Psoas muscle (tissue), 8 donors: ENCODE data around the gene FASLG. TPM values are rescaled to one million over a fixed set of nuclear protein-coding genes. Genes with fewer than 3 reads are reported as not detected.

Source experiments
- ATAC-seq, 4 donors: fragments of 200-7000 bp; cut with Tn5 transposase; one replicate each; pipeline ENCODE4 v1.9.1; 2020; ENCODE audit warnings: moderate library complexity in 3 of 4, mild to moderate bottlenecking in 2 of 4
- DNase-seq, 2 donors: peaks; one replicate each; pipeline ENCODE4 v3.0.0-alpha.2; 2020
- H3K27ac ChIP-seq: fragments of 200-600 bp; one replicate; pipeline ENCODE4 v1.8.0; 2022
- H3K27me3 ChIP-seq, 3 donors: fragments of 200-600 bp in 1 of 3; one replicate each; pipeline versions ENCODE4 v1.6.1 to v1.8.0; 2013 to 2022; ENCODE audit warnings: low read length in 2 of 3, mild to moderate bottlenecking in 2 of 3, moderate library complexity in 1 of 3; ENCODE audit not compliant: insufficient read depth in 3 of 3
- H3K36me3 ChIP-seq, 2 donors: fragments of 200-600 bp in 1 of 2; one replicate each; pipeline versions ENCODE4 v1.6.1 to v1.8.0; 2013 to 2022; ENCODE audit warnings: low read depth in 1 of 2, mild to moderate bottlenecking in 1 of 2, moderate library complexity in 1 of 2; ENCODE audit not compliant: insufficient read depth in 1 of 2
- H3K4me1 ChIP-seq: fragments of 200-600 bp; one replicate; pipeline ENCODE4 v1.8.0; 2022
- H3K4me3 ChIP-seq: fragments of 200-600 bp; one replicate; pipeline ENCODE4 v1.8.0; 2022; ENCODE audit warnings: mild to moderate bottlenecking
- H3K9me3 ChIP-seq: fragments of 200-600 bp; one replicate; pipeline ENCODE4 v1.8.0; 2022
- CTCF ChIP-seq: fragments of 200-600 bp; IDR thresholded peaks from one replicate; pipeline ENCODE4 v1.8.0; 2022; ENCODE audit warnings: antibody characterized with exemption
- WGBS, 3 donors: extraction: QIAGEN DNeasy Blood & Tissue Kit; methylation state at CpG; one replicate each; pipeline versions ENCODE4 v1.1.6 to v1.1.7; 2013; 5-methylcytosine and 5-hydroxymethylcytosine counted together
- intact Hi-C, 2 donors: fragments of 100-400 bp; cut with DNase I; formaldehyde crosslinking; loops; one replicate each; pipeline versions ENCODE4 v1.11.0 to v1.14.2; 2022
- polyA plus RNA-seq, 3 donors: library from polyadenylated mRNA; stranded (reverse); fragments of 200-250 nt; gene quantifications; one replicate each; pipeline ENCODE4 v1.2.3, GENCODE V29; 2013
- total RNA-seq, 4 donors: library from RNA; stranded (reverse); fragmentation: NEBNext Ultra II Directional in 2 of 4; extraction: Animal tissue kit (Norgen Biotek cat#: 25700) in 2 of 4; gene quantifications; one replicate each; pipeline versions ENCODE4 v1.2.1 to v1.2.4, GENCODE V29; 2021 to 2023
- donor health status: healthy with polysubstance abuse.
- donor health status: DM: no; HTN: no; CAD: no; lungs with moderate emphysema.
- donor health status: Bipolar disorder and iron deficiency.
- donor health status: healthy.
- donor health status: DM: yes; HTN: yes; CAD: no.
- donor health status: DM: no; HTN: no; CAD: no.
- donor health status: DM: no; HTN: no; CAD: no.
- donor health status: DM: yes; HTN: yes; CAD: no.

Gene FASLG
- total and polyA plus RNA-seq, 7 donors: 0.17 TPM; not detected in 6

GRCh38 chr1:172630056-172630818, 28.7 kb upstream of the FASLG start:
- H3K27ac ChIP-seq: no peak overlapping the region
- H3K4me1 ChIP-seq: no peaks in the 10 kb centered on the region
- H3K36me3 ChIP-seq: no peaks in the 10 kb centered on the region
- no peak for TF ChIP-seq CTCF
- no peak overlapping the region for H3K4me3 ChIP-seq
- ATAC-seq: no peak
- H3K9me3 ChIP-seq: no peaks in the 10 kb centered on the region
- no peak for DNase-seq
- no peaks in the 10 kb centered on the region for H3K27me3 ChIP-seq
- WGBS, 3 donors: 83 to 89% (median 87%) methylated on average over 11 of the region's 11 CpGs
- intact Hi-C loops: no loop called here

GRCh38 chr1:172630868-172631267, 28.0 kb upstream of the FASLG start:
- no peak for DNase-seq
- ATAC-seq: no peak
- 67 to 75% (median 72%) methylated on average over 3 of the region's 3 CpGs for WGBS, 3 donors
- intact Hi-C loops: no loop called here
- Histone ChIP-seq H3K4me3 (no peak overlapping the region), H3K9me3 (no peaks in the 10 kb centered on the region), H3K27ac (no peak overlapping the region), H3K36me3 (no peaks in the 10 kb centered on the region), H3K27me3 (no peaks in the 10 kb centered on the region), H3K4me1 (no peaks in the 10 kb centered on the region)
- TF ChIP-seq CTCF: no peak

GRCh38 chr1:172637522-172637921, 21.4 kb upstream of the FASLG start:
- Histone ChIP-seq H3K4me1 (no peaks in the 10 kb centered on the region), H3K27ac (no peak overlapping the region), H3K4me3 (no peak overlapping the region), H3K36me3 (no peaks in the 10 kb centered on the region), H3K9me3 (no peaks in the 10 kb centered on the region), H3K27me3 (no peaks in the 10 kb centered on the region)
- WGBS, 3 donors: 91 to 96% (median 96%) methylated on average over 2 of the region's 2 CpGs
- no peak for TF ChIP-seq CTCF
- DNase-seq (no peak), ATAC-seq (no peak)
- intact Hi-C loops: no loop called here

- no peak overlapping the region for H3K4me3 ChIP-seq
- H3K27me3 ChIP-seq: no peaks in the 10 kb centered on the region
- TF ChIP-seq CTCF: no peak
- DNase-seq (no peak), ATAC-seq (no peak)
- WGBS, 3 donors: 70 to 84% (median 74%) methylated on average over 2 of the region's 2 CpGs
- no peaks in the 10 kb centered on the region for H3K36me3 ChIP-seq
- H3K4me1 ChIP-seq: no peaks in the 10 kb centered on the region
- no peak overlapping the region for H3K27ac ChIP-seq
- H3K9me3 ChIP-seq: no peaks in the 10 kb centered on the region
- intact Hi-C loops: no loop called here
Measured at GRCh38 chr1:172638249-172638648, 20.7 kb upstream of the FASLG start.
